ENCODE results near the gene MYCBP2. TPM values are rescaled to one million over a fixed set of nuclear protein-coding genes. Genes with fewer than 3 reads are reported as not detected.

MYCBP2 gene
- total and polyA plus RNA-seq, 4 donors: 108 to 243 (median 159) TPM

DNA sequence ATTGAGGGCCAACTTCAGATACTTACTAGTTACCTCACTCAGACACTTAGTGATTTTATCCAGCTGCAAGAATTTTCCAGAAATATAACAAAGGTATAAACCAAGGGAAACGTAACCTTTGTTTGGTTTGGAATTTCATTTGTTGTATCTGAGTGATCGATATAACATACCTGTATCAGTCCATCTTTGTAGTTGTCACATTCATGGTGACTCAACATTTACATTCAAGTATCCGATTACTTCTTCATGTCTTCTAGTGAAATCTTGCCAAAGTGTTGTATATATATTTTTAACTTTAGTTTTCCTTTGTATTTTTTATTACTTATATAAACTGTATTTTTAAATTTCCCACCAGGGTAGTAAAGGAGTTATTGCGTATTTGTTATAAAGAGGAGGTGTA is 16.9 kb upstream of the MYCBP2 start:
- WGBS (ENCODE audit: insufficient coverage): no CpG with 5 or more reads among the region's 4 CpGs

DNA sequence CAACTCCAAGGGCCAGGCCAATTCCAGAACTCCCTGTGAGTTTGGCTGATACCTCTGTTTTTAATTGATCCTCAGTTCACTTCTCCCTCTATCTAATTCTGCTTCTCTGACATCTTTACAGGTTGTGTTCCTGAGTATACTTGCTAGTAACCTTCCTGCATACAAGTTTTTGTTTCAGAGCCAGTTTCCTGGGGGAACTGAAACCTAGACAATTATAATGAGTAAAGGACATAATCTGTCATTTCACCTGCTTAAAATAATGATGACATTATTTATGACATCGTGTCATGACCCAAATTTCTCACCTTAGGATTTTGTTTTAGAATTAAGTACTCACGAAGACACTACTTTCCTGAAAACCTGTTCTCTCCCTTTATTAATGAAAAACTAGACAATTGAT is 12.5 kb upstream of the MYCBP2 start:
- H3K4me1 ChIP-seq (ENCODE audit: control insufficient read depth, insufficient read depth, low read length): no peaks in the 10 kb centered on the region
- WGBS (ENCODE audit: insufficient coverage): no CpG with 5 or more reads among the region's 2 CpGs
- no peaks in the 10 kb centered on the region for H3K9me3 ChIP-seq (ENCODE audit: control insufficient read depth, insufficient read depth, low read length)
- H3K36me3 ChIP-seq (ENCODE audit: control insufficient read depth, insufficient read depth, low read length): no peaks in the 10 kb centered on the region
- no peak for DNase-seq (ENCODE audit: low read depth in 4 of 6, low spot score in 6 of 6)
- H3K27ac ChIP-seq (ENCODE audit: low read depth, low read length): no peak overlapping the region
- H3K27me3 ChIP-seq (ENCODE audit: control insufficient read depth, insufficient read depth, low read length): no peaks in the 10 kb centered on the region
- H3K4me3 ChIP-seq (ENCODE audit: low read depth, low read length): no peak overlapping the region

More for the DNA sequence above, 16.9 kb upstream of the MYCBP2 start:
- DNase-seq (ENCODE audit: low read depth in 4 of 6, low spot score in 6 of 6): peak in 1 of 6 donors; percentile 31
- Histone ChIP-seq H3K27me3 (ENCODE audit: control insufficient read depth, insufficient read depth, low read length) (no peaks in the 10 kb centered on the region), H3K4me1 (ENCODE audit: control insufficient read depth, insufficient read depth, low read length) (no peaks in the 10 kb centered on the region), H3K4me3 (ENCODE audit: low read depth, low read length) (no peak overlapping the region), H3K9me3 (ENCODE audit: control insufficient read depth, insufficient read depth, low read length) (no peaks in the 10 kb centered on the region), H3K36me3 (ENCODE audit: control insufficient read depth, insufficient read depth, low read length) (no peaks in the 10 kb centered on the region), H3K27ac (ENCODE audit: low read depth, low read length) (no peak overlapping the region)

DNA sequence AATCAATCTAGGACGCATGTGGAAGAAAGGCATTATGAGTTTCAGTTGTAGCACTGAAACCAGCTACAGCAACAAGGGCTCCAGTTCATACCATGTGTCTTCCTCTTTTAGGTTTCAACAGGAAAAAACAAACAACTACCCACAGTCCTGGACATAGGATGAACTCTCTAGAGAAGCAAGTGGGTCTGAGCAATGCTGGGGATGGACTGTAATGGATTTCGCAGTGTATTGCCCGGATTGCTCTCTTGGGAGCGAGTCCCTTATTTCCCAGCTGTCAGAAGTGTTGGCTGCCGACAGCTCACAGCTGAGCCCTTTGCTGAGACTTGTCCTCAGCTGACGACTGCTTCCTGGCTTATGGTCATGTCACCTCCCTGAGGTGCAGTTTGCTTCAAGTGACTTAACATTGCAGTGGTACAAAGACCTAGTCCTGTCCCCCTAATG is 12.1 kb upstream of the MYCBP2 start:
- H3K4me1 ChIP-seq (ENCODE audit: control insufficient read depth, insufficient read depth, low read length): no peaks in the 10 kb centered on the region
- 69% methylated on average over 5 of the region's 6 CpGs for WGBS (ENCODE audit: insufficient coverage)
- no peak overlapping the region for H3K27ac ChIP-seq (ENCODE audit: low read depth, low read length)
- no peaks in the 10 kb centered on the region for H3K36me3 ChIP-seq (ENCODE audit: control insufficient read depth, insufficient read depth, low read length)
- H3K4me3 ChIP-seq (ENCODE audit: low read depth, low read length): no peak overlapping the region
- H3K27me3 ChIP-seq (ENCODE audit: control insufficient read depth, insufficient read depth, low read length): no peaks in the 10 kb centered on the region
- DNase-seq (ENCODE audit: low read depth in 4 of 6, low spot score in 6 of 6): peak in 1 of 6 donors; percentile 25
- no peaks in the 10 kb centered on the region for H3K9me3 ChIP-seq (ENCODE audit: control insufficient read depth, insufficient read depth, low read length)

DNA sequence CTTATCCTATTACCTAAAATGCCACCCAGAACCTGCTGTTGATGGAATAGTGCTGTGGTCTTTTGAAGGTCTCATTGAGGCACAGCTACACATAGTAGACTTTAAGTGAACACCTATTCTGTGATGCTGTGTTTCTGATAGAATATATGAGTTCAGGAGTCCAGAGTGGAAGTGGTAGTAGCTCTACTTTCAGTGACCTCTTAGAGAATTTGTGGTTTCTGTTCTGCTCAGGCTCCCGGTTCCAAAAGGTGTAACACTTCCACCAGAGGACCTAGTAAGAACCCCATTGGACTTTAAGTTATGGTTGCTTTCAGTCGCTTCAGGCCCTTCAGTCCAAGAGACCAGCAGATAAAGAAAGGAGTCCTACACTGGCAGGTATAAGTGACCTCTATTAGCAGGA is 11.4 kb upstream of the MYCBP2 start:
- Histone ChIP-seq H3K27me3 (ENCODE audit: control insufficient read depth, insufficient read depth, low read length) (no peaks in the 10 kb centered on the region), H3K36me3 (ENCODE audit: control insufficient read depth, insufficient read depth, low read length) (no peaks in the 10 kb centered on the region), H3K9me3 (ENCODE audit: control insufficient read depth, insufficient read depth, low read length) (no peaks in the 10 kb centered on the region), H3K27ac (ENCODE audit: low read depth, low read length) (no peak overlapping the region), H3K4me1 (ENCODE audit: control insufficient read depth, insufficient read depth, low read length) (no peaks in the 10 kb centered on the region), H3K4me3 (ENCODE audit: low read depth, low read length) (no peak overlapping the region)
- no peak for DNase-seq (ENCODE audit: low read depth in 4 of 6, low spot score in 6 of 6)
- no CpG with 5 or more reads among the region's 2 CpGs for WGBS (ENCODE audit: insufficient coverage)

DNA sequence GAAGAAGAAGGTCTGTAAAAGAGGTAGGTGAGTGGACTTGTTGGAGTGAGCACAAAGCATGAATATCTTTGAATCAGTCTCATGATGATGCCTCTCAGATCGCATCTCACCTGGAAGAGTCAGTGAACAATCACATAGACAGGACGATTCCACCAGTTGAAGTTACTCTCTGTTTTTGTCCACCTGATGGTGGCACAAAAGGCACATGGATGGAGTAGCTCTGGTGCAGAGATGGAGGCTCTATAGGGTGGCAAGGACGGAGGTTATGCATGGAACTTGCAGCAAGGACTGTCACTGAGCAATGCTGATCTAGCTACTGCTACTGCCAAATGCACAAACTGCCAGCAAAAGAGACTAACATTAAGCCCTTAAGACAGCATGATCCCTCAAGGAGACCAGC is 10.3 kb upstream of the MYCBP2 start:
- Histone ChIP-seq H3K27me3 (ENCODE audit: control insufficient read depth, insufficient read depth, low read length) (no peaks in the 10 kb centered on the region), H3K4me3 (ENCODE audit: low read depth, low read length) (no peak overlapping the region), H3K27ac (ENCODE audit: low read depth, low read length) (no peak overlapping the region), H3K36me3 (ENCODE audit: control insufficient read depth, insufficient read depth, low read length) (no peaks in the 10 kb centered on the region), H3K4me1 (ENCODE audit: control insufficient read depth, insufficient read depth, low read length) (no peaks in the 10 kb centered on the region), H3K9me3 (ENCODE audit: control insufficient read depth, insufficient read depth, low read length) (no peaks in the 10 kb centered on the region)
- no peak for DNase-seq (ENCODE audit: low read depth in 4 of 6, low spot score in 6 of 6)
- 90% methylated on average over 3 of the region's 3 CpGs for WGBS (ENCODE audit: insufficient coverage)

GRCh38 chr13:77335543-77335942 is 8.6 kb upstream of the MYCBP2 start:
- no peaks in the 10 kb centered on the region for H3K27me3 ChIP-seq (ENCODE audit: control insufficient read depth, insufficient read depth, low read length)
- no peak for DNase-seq (ENCODE audit: low read depth in 4 of 6, low spot score in 6 of 6)
- H3K9me3 ChIP-seq (ENCODE audit: control insufficient read depth, insufficient read depth, low read length): no peaks in the 10 kb centered on the region
- H3K36me3 ChIP-seq (ENCODE audit: control insufficient read depth, insufficient read depth, low read length): no peaks in the 10 kb centered on the region
- no peak overlapping the region for H3K4me3 ChIP-seq (ENCODE audit: low read depth, low read length)
- H3K27ac ChIP-seq (ENCODE audit: low read depth, low read length): no peak overlapping the region
- no peaks in the 10 kb centered on the region for H3K4me1 ChIP-seq (ENCODE audit: control insufficient read depth, insufficient read depth, low read length)

- H3K9me3 ChIP-seq (ENCODE audit: control insufficient read depth, insufficient read depth, low read length): no peaks in the 10 kb centered on the region
- H3K36me3 ChIP-seq (ENCODE audit: control insufficient read depth, insufficient read depth, low read length): no peaks in the 10 kb centered on the region
- whole genome bisulfite sequencing (ENCODE audit: insufficient coverage): 77% methylated on average over 3 of the region's 4 CpGs
- H3K27ac ChIP-seq (ENCODE audit: low read depth, low read length): no peak overlapping the region
- H3K27me3 ChIP-seq (ENCODE audit: control insufficient read depth, insufficient read depth, low read length): no peaks in the 10 kb centered on the region
- peak in 1 of 6 donors; percentile 34 for DNase-seq (ENCODE audit: low read depth in 4 of 6, low spot score in 6 of 6)
- H3K4me3 ChIP-seq (ENCODE audit: low read depth, low read length): no peak overlapping the region
- peaks cover 2% of the 10 kb centered on the region for H3K4me1 ChIP-seq (ENCODE audit: control insufficient read depth, insufficient read depth, low read length)
These were observed 6.7 kb upstream of the MYCBP2 start for GRCh38 chr13:77333594-77333993.

- WGBS (ENCODE audit: insufficient coverage): no CpG with 5 or more reads among the region's 2 CpGs
- H3K4me1 ChIP-seq (ENCODE audit: control insufficient read depth, insufficient read depth, low read length): peaks cover 2% of the 10 kb centered on the region
These were observed 4.5 kb upstream of the MYCBP2 start for GRCh38 chr13:77331421-77331820.

GRCh38 chr13:77329911-77330584 is 3.2 kb upstream of the MYCBP2 start:
- peak in 3 of 6 donors; percentile 19 to 81 (median 63) for DNase-seq (ENCODE audit: low read depth in 4 of 6, low spot score in 6 of 6)

More at GRCh38 chr13:77331421-77331820, 4.5 kb upstream of the MYCBP2 start:
- H3K4me3 ChIP-seq (ENCODE audit: low read depth, low read length): no peak overlapping the region
- H3K36me3 ChIP-seq (ENCODE audit: control insufficient read depth, insufficient read depth, low read length): no peaks in the 10 kb centered on the region
- H3K27me3 ChIP-seq (ENCODE audit: control insufficient read depth, insufficient read depth, low read length): no peaks in the 10 kb centered on the region
- H3K27ac ChIP-seq (ENCODE audit: low read depth, low read length): no peak overlapping the region
- H3K9me3 ChIP-seq (ENCODE audit: control insufficient read depth, insufficient read depth, low read length): no peaks in the 10 kb centered on the region
- no peak for DNase-seq (ENCODE audit: low read depth in 4 of 6, low spot score in 6 of 6)

DNA sequence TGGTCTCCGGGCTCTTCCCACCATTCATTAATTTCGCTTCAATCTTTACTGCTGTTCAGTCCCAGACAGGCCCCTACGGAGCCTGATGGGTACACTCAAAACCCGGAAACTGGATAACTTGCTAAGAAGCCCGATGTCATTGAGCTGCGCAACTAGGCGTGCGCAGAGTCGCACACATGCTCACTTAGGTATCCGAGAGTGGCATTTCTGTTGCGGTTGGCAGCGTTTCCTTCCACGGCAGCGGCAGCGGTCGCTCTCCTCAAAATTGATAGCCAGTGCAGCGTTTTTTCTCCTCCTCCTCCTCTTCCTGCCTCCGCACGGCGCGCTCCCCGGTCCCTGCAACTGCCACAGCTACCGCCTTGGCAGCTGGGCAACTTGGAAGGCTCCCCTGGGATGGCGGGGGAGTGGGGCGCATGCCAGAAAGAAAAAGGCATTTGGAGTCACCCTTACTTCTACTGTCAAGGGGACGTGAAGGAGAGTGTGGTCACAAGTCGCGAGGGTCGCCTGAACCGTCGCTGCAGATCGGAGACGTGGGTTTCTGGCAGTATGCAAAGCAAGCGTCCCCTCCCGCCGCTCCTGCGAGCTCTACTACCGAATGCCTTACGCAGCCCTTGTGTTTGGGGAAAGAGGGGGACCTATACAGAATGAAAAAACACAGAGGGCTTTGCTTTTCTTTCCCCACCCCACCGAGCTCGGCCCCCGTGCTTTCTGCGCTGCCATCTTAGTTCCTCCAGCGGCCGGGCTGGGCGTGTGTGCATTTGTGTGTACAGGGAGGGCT is 2.4 kb upstream of the MYCBP2 start:
- Histone ChIP-seq H3K27ac (ENCODE audit: low read depth, low read length) (peak overlapping the region; percentile 99), H3K9me3 (ENCODE audit: control insufficient read depth, insufficient read depth, low read length) (no peaks in the 10 kb centered on the region), H3K4me1 (ENCODE audit: control insufficient read depth, insufficient read depth, low read length) (peaks cover 2% of the 10 kb centered on the region), H3K27me3 (ENCODE audit: control insufficient read depth, insufficient read depth, low read length) (no peaks in the 10 kb centered on the region), H3K36me3 (ENCODE audit: control insufficient read depth, insufficient read depth, low read length) (no peaks in the 10 kb centered on the region), H3K4me3 (ENCODE audit: low read depth, low read length) (peak overlapping the region; percentile 95)
- DNase-seq (ENCODE audit: low read depth in 4 of 6, low spot score in 6 of 6): peak; percentile 94 to 99 (median 96)
- 0% methylated on average over 37 of the region's 46 CpGs for WGBS (ENCODE audit: insufficient coverage)

More at GRCh38 chr13:77329911-77330584, 3.2 kb upstream of the MYCBP2 start:
- 0% methylated on average over 1 of the region's 17 CpGs for WGBS (ENCODE audit: insufficient coverage)
- no peaks in the 10 kb centered on the region for H3K36me3 ChIP-seq (ENCODE audit: control insufficient read depth, insufficient read depth, low read length)
- H3K9me3 ChIP-seq (ENCODE audit: control insufficient read depth, insufficient read depth, low read length): no peaks in the 10 kb centered on the region
- peak overlapping the region; percentile 95 for H3K4me3 ChIP-seq (ENCODE audit: low read depth, low read length)
- no peaks in the 10 kb centered on the region for H3K27me3 ChIP-seq (ENCODE audit: control insufficient read depth, insufficient read depth, low read length)
- H3K4me1 ChIP-seq (ENCODE audit: control insufficient read depth, insufficient read depth, low read length): peaks cover 2% of the 10 kb centered on the region
- peak overlapping the region; percentile 99 for H3K27ac ChIP-seq (ENCODE audit: low read depth, low read length)
